ENCODE results near the gene FCN1.

- TF ChIP-seq POLR2A (IDR thresholded peaks at IDR 0.05): no peak
- no peak for TF ChIP-seq CTCF (IDR thresholded peaks at IDR 0.05 in 4 of 5, conservative IDR thresholded peaks at IDR 0.05 in 1 of 5)
Measured at GRCh38 chr9:134943411-134943810, 25.7 kb upstream of the FCN1 start.
